OCI-LY1 (cell line): ENCODE measurements around the gene BRF1.

Experiments used
- EZH2 ChIP-seq: fragments of 200-600 bp; sonication (generic), shearing (Covaris generic); IDR thresholded peaks from 2 replicates; pipeline ENCODE4 v1.8.0; 2017; ENCODE audit warnings: borderline replicate concordance, mixed run types, mild to moderate bottlenecking, antibody characterized with exemption, low read length, moderate library complexity, mixed read lengths
- TF ChIP-seq, protein P1 (sequence below): fragments of 200-600 bp; sonication (generic), shearing (Covaris generic); IDR thresholded peaks from 2 replicates; pipeline ENCODE4 v1.5.1; 2017; ENCODE audit warnings: mild to moderate bottlenecking, antibody characterized with exemption, low read length, moderate library complexity, mixed read lengths

DNA sequence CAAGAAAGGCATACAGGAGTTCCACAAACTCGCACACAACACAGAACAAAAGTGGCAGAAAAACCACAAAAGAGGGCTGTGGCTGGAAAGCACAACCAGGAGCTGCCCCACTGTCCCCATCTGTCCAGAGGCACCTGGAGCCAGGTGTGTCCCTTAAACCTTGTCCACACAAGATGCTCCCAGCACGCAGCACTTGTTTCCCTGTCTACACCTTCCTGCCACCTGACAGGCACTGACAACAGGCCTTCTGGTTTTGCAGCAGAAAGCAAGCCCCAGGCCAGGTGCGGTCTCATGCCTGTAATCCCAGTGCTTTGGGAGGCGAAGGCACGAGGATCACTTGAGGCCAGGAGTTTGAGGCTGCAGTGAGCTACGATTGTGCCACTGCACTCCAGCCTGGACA, 48.9 kb downstream of the BRF1 start:
- TF ChIP-seq, protein P1, sequence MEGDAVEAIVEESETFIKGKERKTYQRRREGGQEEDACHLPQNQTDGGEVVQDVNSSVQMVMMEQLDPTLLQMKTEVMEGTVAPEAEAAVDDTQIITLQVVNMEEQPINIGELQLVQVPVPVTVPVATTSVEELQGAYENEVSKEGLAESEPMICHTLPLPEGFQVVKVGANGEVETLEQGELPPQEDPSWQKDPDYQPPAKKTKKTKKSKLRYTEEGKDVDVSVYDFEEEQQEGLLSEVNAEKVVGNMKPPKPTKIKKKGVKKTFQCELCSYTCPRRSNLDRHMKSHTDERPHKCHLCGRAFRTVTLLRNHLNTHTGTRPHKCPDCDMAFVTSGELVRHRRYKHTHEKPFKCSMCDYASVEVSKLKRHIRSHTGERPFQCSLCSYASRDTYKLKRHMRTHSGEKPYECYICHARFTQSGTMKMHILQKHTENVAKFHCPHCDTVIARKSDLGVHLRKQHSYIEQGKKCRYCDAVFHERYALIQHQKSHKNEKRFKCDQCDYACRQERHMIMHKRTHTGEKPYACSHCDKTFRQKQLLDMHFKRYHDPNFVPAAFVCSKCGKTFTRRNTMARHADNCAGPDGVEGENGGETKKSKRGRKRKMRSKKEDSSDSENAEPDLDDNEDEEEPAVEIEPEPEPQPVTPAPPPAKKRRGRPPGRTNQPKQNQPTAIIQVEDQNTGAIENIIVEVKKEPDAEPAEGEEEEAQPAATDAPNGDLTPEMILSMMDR, result no peak
- TF ChIP-seq EZH2, result no peak
